SU-DHL-6 (cell line): ENCODE measurements around the gene RASSF5.

Source experiments
- H2AFZ ChIP-seq: fragments of 200-600 bp; sonication (generic); 2 replicates; pipeline ENCODE4 v1.6.1; 2014; ENCODE audit warnings: low read depth, mild to moderate bottlenecking, moderate library complexity, mixed read lengths, antibody characterized with exemption, low read length; ENCODE audit not compliant: severe bottlenecking
- H3F3A ChIP-seq: fragments of 200-600 bp; shearing (Covaris generic); 2 replicates; pipeline ENCODE4 v1.6.0; 2016; ENCODE audit warnings: antibody characterized with exemption, mild to moderate bottlenecking; ENCODE audit not compliant: insufficient read depth
- H3K27ac ChIP-seq: fragments of 200-600 bp; sonication (generic); 2 replicates; pipeline ENCODE4 v1.5.1; 2016; ENCODE audit warnings: low read depth, mild to moderate bottlenecking, low read length, moderate library complexity, mixed read lengths
- H3K27me3 ChIP-seq: fragments of 200-600 bp; sonication (generic), shearing (Covaris generic); 2 replicates; pipeline ENCODE4 v1.6.0; 2014; ENCODE audit warnings: mild to moderate bottlenecking, low read length
- H3K36me3 ChIP-seq: fragments of 200-600 bp; sonication (generic); 2 replicates; pipeline ENCODE4 v1.6.1; 2014; ENCODE audit warnings: mild to moderate bottlenecking, low read length, mixed read lengths
- H3K4me2 ChIP-seq: fragments of 300-600, 200-600 bp; shearing (Covaris generic), sonication (generic); 2 replicates; pipeline ENCODE4 v1.6.0; 2014; ENCODE audit warnings: low read length, low read depth, mild to moderate bottlenecking; ENCODE audit not compliant: poor library complexity, severe bottlenecking
- H3K4me3 ChIP-seq: fragments of 200-600 bp; sonication (generic); 2 replicates; pipeline ENCODE4 v1.5.1; 2014; ENCODE audit warnings: antibody characterized with exemption, low read length, mild to moderate bottlenecking, mixed read lengths; ENCODE audit not compliant: insufficient read depth, poor library complexity, severe bottlenecking
- H3K79me2 ChIP-seq: fragments of 200-600 bp; sonication (generic); 2 replicates; pipeline ENCODE4 v1.6.1; 2014; ENCODE audit warnings: mild to moderate bottlenecking, low read length, moderate library complexity; ENCODE audit not compliant: insufficient read depth
- H3K9ac ChIP-seq: fragments of 200-600 bp; sonication (generic); 2 replicates; pipeline ENCODE4 v1.7.0; 2014; ENCODE audit warnings: mild to moderate bottlenecking, low read length
- H3K9me2 ChIP-seq: fragments of 200-600 bp; sonication (generic); replicated peaks from 2 replicates; pipeline ENCODE4 v1.6.1; 2014; ENCODE audit warnings: low read length; ENCODE audit not compliant: insufficient read depth
- H3K9me3 ChIP-seq: fragments of 200-600 bp; sonication (generic); 2 replicates; pipeline ENCODE4 v1.6.1; 2014; ENCODE audit warnings: low read length, mixed read lengths; ENCODE audit not compliant: insufficient read depth
- H4K20me1 ChIP-seq: fragments of 200-600 bp; sonication (generic); 2 replicates; pipeline ENCODE4 v1.6.1; 2014; ENCODE audit warnings: low read depth, mild to moderate bottlenecking, antibody characterized with exemption, low read length, moderate library complexity, mixed read lengths
- CTCF ChIP-seq: fragments of 200-600 bp; sonication (generic); IDR thresholded peaks from one replicate; pipeline ENCODE4 v1.5.1; 2017; ENCODE audit warnings: antibody characterized with exemption, mild to moderate bottlenecking, low read length, moderate library complexity; ENCODE audit not compliant: insufficient read depth, poor library complexity, severe bottlenecking
- EZH2phosphoT487 ChIP-seq: fragments of 200-600 bp; sonication (generic), shearing (Covaris generic); conservative IDR thresholded peaks from 2 replicates; pipeline ENCODE4 v1.6.1; 2018; ENCODE audit warnings: mild to moderate bottlenecking, antibody characterized with exemption, low read length, moderate library complexity, mixed read lengths

Gene RASSF5

GRCh38 chr1:206636671-206637070 lies 129.3 kb downstream of the RASSF5 start:
- Histone ChIP-seq H3F3A (peaks cover 28% of the 10 kb centered on the region), H3K9ac (no peak overlapping the region), H3K79me2 (no peaks in the 10 kb centered on the region), H3K4me3 (no peak overlapping the region), H3K4me2 (no peak overlapping the region), H3K9me2 (no peaks in the 10 kb centered on the region), H3K36me3 (no peaks in the 10 kb centered on the region), H4K20me1 (no peaks in the 10 kb centered on the region), H3K9me3 (no peaks in the 10 kb centered on the region), H2AFZ (no peak overlapping the region), H3K27me3 (no peaks in the 10 kb centered on the region), H3K27ac (no peak overlapping the region)
- TF ChIP-seq CTCF = no peak
- TF ChIP-seq EZH2phosphoT487 = no peak

GRCh38 chr1:206637605-206638004 lies 130.3 kb downstream of the RASSF5 start:
- Histone ChIP-seq H3K27ac (no peak overlapping the region), H3K79me2 (no peaks in the 10 kb centered on the region), H3K36me3 (no peaks in the 10 kb centered on the region), H3K4me3 (no peak overlapping the region), H4K20me1 (no peaks in the 10 kb centered on the region), H3K9me3 (no peaks in the 10 kb centered on the region), H3K9ac (no peak overlapping the region), H2AFZ (no peak overlapping the region), H3K4me2 (no peak overlapping the region), H3K27me3 (no peaks in the 10 kb centered on the region), H3F3A (peaks cover 28% of the 10 kb centered on the region), H3K9me2 (no peaks in the 10 kb centered on the region)
- TF ChIP-seq CTCF = no peak
- TF ChIP-seq EZH2phosphoT487 = no peak
